Measurements from ENCODE around the gene SH3BGR. TPM values are rescaled to one million over a fixed set of nuclear protein-coding genes. Genes with fewer than 3 reads are reported as not detected.

Gene SH3BGR
- total RNA-seq, 2 donors from 2014 or later, result 43.2 to 75.7 TPM

DNA sequence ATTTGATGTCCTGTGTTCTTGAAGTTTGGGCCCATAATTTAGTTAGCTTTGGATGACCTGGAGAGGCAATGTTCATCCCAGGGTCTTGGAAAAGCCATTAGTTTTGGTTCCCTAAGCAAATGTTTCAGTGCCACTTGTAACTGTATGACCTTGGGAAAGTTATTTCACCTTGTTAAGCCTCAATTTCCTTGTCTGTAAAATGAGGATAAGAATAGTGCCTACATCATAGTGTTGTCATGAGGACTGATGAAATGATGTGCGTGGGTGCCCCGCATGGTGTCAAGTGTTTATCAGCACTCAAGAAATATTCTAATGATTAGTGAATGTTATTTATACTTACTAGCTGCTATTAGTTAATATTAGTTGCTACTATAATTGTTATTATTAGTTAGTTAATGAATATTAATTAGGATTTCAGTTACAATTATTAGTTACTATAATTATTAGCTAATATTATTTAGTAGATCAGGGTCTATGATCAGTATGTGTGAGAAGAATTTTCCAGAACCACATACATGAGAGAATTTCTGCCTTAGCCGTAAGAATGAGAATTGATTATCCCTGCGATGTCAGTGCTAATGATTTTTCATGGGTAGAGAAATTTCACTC lies 1.9 kb downstream of the SH3BGR start:
- no peaks in the 10 kb centered on the region for H3K36me3 ChIP-seq
- peak overlapping the region; percentile 80 to 95 for H3K27ac ChIP-seq
- peaks cover 0 to 17% of the 10 kb centered on the region in 2 donors for H3K4me1 ChIP-seq
- no peaks in the 10 kb centered on the region for H3K27me3 ChIP-seq
- no peaks in the 10 kb centered on the region for H3K9me3 ChIP-seq
- H3K4me3 ChIP-seq, result peak overlapping the region in 1 of 2 donors; percentile 49
- no peak for DNase-seq (ENCODE audit: low spot score)
- TF ChIP-seq, protein P1, sequence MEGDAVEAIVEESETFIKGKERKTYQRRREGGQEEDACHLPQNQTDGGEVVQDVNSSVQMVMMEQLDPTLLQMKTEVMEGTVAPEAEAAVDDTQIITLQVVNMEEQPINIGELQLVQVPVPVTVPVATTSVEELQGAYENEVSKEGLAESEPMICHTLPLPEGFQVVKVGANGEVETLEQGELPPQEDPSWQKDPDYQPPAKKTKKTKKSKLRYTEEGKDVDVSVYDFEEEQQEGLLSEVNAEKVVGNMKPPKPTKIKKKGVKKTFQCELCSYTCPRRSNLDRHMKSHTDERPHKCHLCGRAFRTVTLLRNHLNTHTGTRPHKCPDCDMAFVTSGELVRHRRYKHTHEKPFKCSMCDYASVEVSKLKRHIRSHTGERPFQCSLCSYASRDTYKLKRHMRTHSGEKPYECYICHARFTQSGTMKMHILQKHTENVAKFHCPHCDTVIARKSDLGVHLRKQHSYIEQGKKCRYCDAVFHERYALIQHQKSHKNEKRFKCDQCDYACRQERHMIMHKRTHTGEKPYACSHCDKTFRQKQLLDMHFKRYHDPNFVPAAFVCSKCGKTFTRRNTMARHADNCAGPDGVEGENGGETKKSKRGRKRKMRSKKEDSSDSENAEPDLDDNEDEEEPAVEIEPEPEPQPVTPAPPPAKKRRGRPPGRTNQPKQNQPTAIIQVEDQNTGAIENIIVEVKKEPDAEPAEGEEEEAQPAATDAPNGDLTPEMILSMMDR (IDR thresholded peaks at IDR 0.05), result no peak

DNA sequence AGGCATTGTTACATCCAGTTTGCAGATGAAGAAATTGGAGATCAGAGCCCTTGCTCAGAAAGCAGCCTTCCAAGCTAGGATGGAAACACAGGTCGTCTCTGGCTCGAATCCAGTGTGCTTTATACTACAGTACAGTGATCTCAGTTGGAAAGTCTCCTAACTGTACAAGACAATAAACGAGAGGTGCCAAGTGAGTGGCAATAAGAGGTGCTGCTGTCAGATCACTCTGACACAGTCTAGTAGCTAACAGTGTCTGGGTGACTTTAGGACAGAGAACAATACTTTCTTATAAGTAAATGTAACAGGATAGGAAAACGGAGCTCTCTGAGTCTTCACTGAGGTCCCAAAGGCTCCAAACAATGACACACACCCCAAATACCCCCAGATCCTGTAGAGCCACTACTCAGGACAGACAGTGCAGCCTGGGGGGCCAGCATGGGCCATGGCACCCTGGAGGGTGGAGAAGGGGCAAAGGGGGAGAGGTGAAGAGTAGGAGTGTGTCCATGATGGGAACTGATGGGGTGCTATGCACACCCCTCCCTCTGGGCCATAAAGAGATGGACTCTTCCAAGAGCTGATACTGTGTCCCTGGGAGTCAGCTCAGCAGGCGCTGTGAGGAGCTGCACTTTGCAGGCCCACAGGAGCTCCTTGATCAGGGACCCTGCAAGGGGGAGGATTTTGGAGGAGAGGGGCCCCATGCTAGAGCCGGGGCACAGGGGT lies 3.3 kb downstream of the SH3BGR start:
- TF ChIP-seq, protein P1 (IDR thresholded peaks at IDR 0.05), result no peak
- Histone ChIP-seq H3K4me3 (no peak overlapping the region), H3K27me3 (no peaks in the 10 kb centered on the region), H3K36me3 (no peaks in the 10 kb centered on the region), H3K27ac (peak overlapping the region in 1 of 2 donors; percentile 95), H3K4me1 (peaks cover 0 to 17% of the 10 kb centered on the region in 2 donors), H3K9me3 (no peaks in the 10 kb centered on the region)
- no peak for DNase-seq (ENCODE audit: low spot score)

- Histone ChIP-seq H3K4me1 (peaks cover 0 to 17% of the 10 kb centered on the region in 2 donors), H3K36me3 (no peaks in the 10 kb centered on the region), H3K27ac (no peak overlapping the region), H3K4me3 (no peak overlapping the region), H3K9me3 (no peaks in the 10 kb centered on the region), H3K27me3 (no peaks in the 10 kb centered on the region)
- DNase-seq (ENCODE audit: low spot score), result no peak
- TF ChIP-seq, protein P1 (IDR thresholded peaks at IDR 0.05), result no peak
Measured at GRCh38 chr21:39456665-39457064, 4.9 kb downstream of the SH3BGR start.

- Histone ChIP-seq H3K4me3 (no peak overlapping the region), H3K27me3 (no peaks in the 10 kb centered on the region), H3K27ac (no peak overlapping the region), H3K4me1 (no peaks in the 10 kb centered on the region), H3K36me3 (peaks cover 20% of the 10 kb centered on the region), H3K9me3 (no peaks in the 10 kb centered on the region)
- TF ChIP-seq, protein P1 (IDR thresholded peaks at IDR 0.05), result no peak
- no peak for DNase-seq (ENCODE audit: low spot score)
Measured at GRCh38 chr21:39461419-39461818, 9.6 kb downstream of the SH3BGR start.

DNA sequence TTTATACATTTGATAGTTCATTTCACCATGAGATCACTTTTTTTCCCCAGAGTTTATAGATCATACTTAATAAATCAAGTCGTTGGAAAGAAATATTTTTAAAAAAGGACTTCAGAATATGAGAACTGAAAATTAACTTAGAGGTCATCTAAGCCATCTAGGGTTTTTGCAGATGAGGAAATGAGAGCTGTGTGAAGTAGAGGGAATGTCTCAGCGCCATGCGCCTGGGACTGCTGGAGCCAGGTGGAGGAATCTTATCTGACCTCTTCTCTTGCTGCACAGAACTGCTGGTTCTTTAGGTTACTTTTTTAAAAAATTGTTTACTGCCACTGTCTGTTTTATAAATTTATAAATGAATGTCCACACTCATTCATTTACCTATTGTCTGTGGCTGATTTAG lies 11.5 kb downstream of the SH3BGR start:
- no peak overlapping the region for H3K27ac ChIP-seq
- H3K9me3 ChIP-seq, result no peaks in the 10 kb centered on the region
- no peaks in the 10 kb centered on the region for H3K27me3 ChIP-seq
- H3K36me3 ChIP-seq, result peaks cover 23% of the 10 kb centered on the region
- no peaks in the 10 kb centered on the region for H3K4me1 ChIP-seq
- TF ChIP-seq, protein P1 (IDR thresholded peaks at IDR 0.05), result no peak
- no peak overlapping the region for H3K4me3 ChIP-seq
- no peak for DNase-seq (ENCODE audit: low spot score)
